K562 (cell line): ENCODE measurements around the gene NTSR2. TPM values are rescaled to one million over a fixed set of nuclear protein-coding genes. Genes with fewer than 3 reads are reported as not detected.
A peak's percentile ranks its signal among the peaks of the same experiment; 100 is the strongest.

Experiments
- E2F6 ChIP-seq, 2 experiments: IDR thresholded peaks; 2 replicates each; pipeline ENCODE4 v1.6.1; 2011; ENCODE audit warnings: borderline replicate concordance in 1 of 2, control low read depth in 1 of 2, low read depth in 1 of 2, low read length in 1 of 2, mild to moderate bottlenecking in 1 of 2, mixed read lengths in 1 of 2, moderate library complexity in 1 of 2; ENCODE audit not compliant: insufficient read depth in 1 of 2, insufficient read length in 1 of 2, poor library complexity in 1 of 2, severe bottlenecking in 1 of 2; ENCODE audit errors: extremely low read depth in 1 of 2
- FOXK2 ChIP-seq, 2 experiments: fragments of 450-650 bp; IDR thresholded peaks in 1 of 2; conservative IDR thresholded peaks in 1 of 2; 2 replicates each; pipeline ENCODE4 v1.6.1; 2016; ENCODE audit warnings: low read depth in 2 of 2, mild to moderate bottlenecking in 1 of 2
- FOXM1 ChIP-seq, 2 experiments: fragments of 450-650 bp in 1 of 2; sonication (generic) in 1 of 2; formaldehyde crosslinking in 1 of 2; IDR thresholded peaks; 2 replicates each; pipeline versions ENCODE4 v1.6.1 to v1.9.0; 2017 to 2022; ENCODE audit warnings: low read depth in 2 of 2, mild to moderate bottlenecking in 2 of 2, missing genetic modification reagents in 1 of 2, moderate library complexity in 1 of 2
- HBP1 ChIP-seq: fragments of 450-650 bp; formaldehyde crosslinking; IDR thresholded peaks from 2 replicates; pipeline ENCODE4 v1.4.0; 2022; ENCODE audit warnings: missing genetic modification characterization
- HOMEZ ChIP-seq: fragments of 250-450 bp; sonication (Bioruptor Pico); IDR thresholded peaks from 2 replicates; pipeline ENCODE4 v1.4.0; 2020; ENCODE audit warnings: mild to moderate bottlenecking, moderate library complexity
- IRF9 ChIP-seq: fragments of 450-650 bp; IDR thresholded peaks from 2 replicates; pipeline ENCODE4 v1.6.1; 2016; ENCODE audit warnings: missing biosample characterization, missing genetic modification characterization
- NEUROD1 ChIP-seq: fragments of 150-350 bp; IDR thresholded peaks from 2 replicates; pipeline ENCODE4 v1.6.1; 2014; ENCODE audit warnings: borderline replicate concordance, low read length, low read depth; ENCODE audit not compliant: partially characterized antibody
- POLR2G ChIP-seq: fragments of 200-400 bp; formaldehyde crosslinking; IDR thresholded peaks from 2 replicates; pipeline ENCODE4 v1.6.1; 2017; ENCODE audit warnings: low read depth, mild to moderate bottlenecking, antibody characterized with exemption, low read length, moderate library complexity
- POLR2H ChIP-seq: IDR thresholded peaks from 2 replicates; pipeline ENCODE4 v1.6.1; 2016; ENCODE audit warnings: missing genetic modification characterization, low read depth, mild to moderate bottlenecking, control low read depth, missing compliant biosample characterization, moderate library complexity
- PRMT5 ChIP-seq: sonication (generic); formaldehyde crosslinking; IDR thresholded peaks from 2 replicates; pipeline ENCODE4 v1.5.0; 2020; ENCODE audit warnings: missing genetic modification reagents
- RFX1 ChIP-seq: fragments of 450-650 bp; IDR thresholded peaks from 2 replicates; pipeline ENCODE4 v1.6.1; 2016; ENCODE audit warnings: mild to moderate bottlenecking, moderate library complexity
- SOX6 ChIP-seq: fragments of 450-650 bp; IDR thresholded peaks from 2 replicates; pipeline ENCODE4 v1.6.1; 2014; ENCODE audit warnings: mild to moderate bottlenecking
- UBTF ChIP-seq, 2 experiments: IDR thresholded peaks; 2 replicates each; pipeline ENCODE4 v1.6.1; 2012; ENCODE audit warnings: improper control_type of control experiment in 2 of 2, low read depth in 2 of 2, low read length in 2 of 2, borderline replicate concordance in 1 of 2
- ZFP30 ChIP-seq: fragments of 250-450 bp; sonication (Bioruptor Pico); IDR thresholded peaks from 2 replicates; pipeline ENCODE4 v1.8.0; 2022; ENCODE audit warnings: moderate library complexity, mild to moderate bottlenecking, inconsistent platforms, borderline replicate concordance
- ZNF263 ChIP-seq: sonication (generic); formaldehyde crosslinking; IDR thresholded peaks from 2 replicates; pipeline ENCODE4 v1.8.0; 2022; ENCODE audit warnings: mild to moderate bottlenecking, missing genetic modification reagents, borderline replicate concordance
- ZNF449 ChIP-seq: fragments of 250-450 bp; sonication (Bioruptor Pico); IDR thresholded peaks from 2 replicates; pipeline ENCODE4 v1.8.0; 2022; ENCODE audit warnings: moderate library complexity, mild to moderate bottlenecking, inconsistent platforms
- polyA plus RNA-seq, 8 experiments: library from polyadenylated mRNA; depleted of rRNA in 4 of 8; stranded (reverse) in 5 of 8; unstranded in 3 of 8; fragments of >200 nt; fragmentation: Nextera tagmentation in 2 of 8; fragmentation: Illumina TruSeq in 1 of 8; extraction: Ambion mirVana in 2 of 8; extraction: Trizol in 1 of 8; gene quantifications; 2 replicates each; pipeline versions ENCODE4 v1.2.1 to v1.2.3, GENCODE V29; 2011 to 2014; ENCODE audit warnings: inconsistent platforms in 1 of 8, missing spikeins in 1 of 8
- total RNA-seq, 7 experiments: library from RNA; depleted of rRNA in 6 of 7; stranded (reverse); fragments of >200 nt in 6 of 7; fragmentation: Illumina TruSeq in 2 of 7; extraction: Trizol in 2 of 7; gene quantifications; 2 replicates each; pipeline versions ENCODE4 v1.2.1 to v1.2.3, GENCODE V29; 2011 to 2021; ENCODE audit warnings: low replicate concordance in 1 of 7

Gene NTSR2
- total and polyA plus RNA-seq, 9 of the 15 experiments (the other 6 are each of a cell fraction or from before 2014, with no cell fraction given): not detected

- TF ChIP-seq IRF9 (tag) (no peak), ZNF263 (CRISPR knock-in tag) (no peak), POLR2G (peak; percentile 42), E2F6 (IDR thresholded peaks at IDR 0.05; ENCODE audit: borderline replicate concordance in 1 of 2, extremely low read depth in 1 of 2, insufficient read depth in 1 of 2, insufficient read length in 1 of 2, low read depth in 1 of 2, low read length in 1 of 2, poor library complexity in 1 of 2, severe bottlenecking in 1 of 2) (peak; percentile 43 to 66), NEUROD1 (no peak), ZNF449 (CRISPR knock-in tag) (no peak), HBP1 (CRISPR knock-in tag) (no peak), POLR2H (no peak), SOX6 (no peak), RFX1 (no peak), FOXK2 (conservative IDR thresholded peaks at IDR 0.05 in 1 of 2, IDR thresholded peaks at IDR 0.05 in 1 of 2; ENCODE audit: low read depth in 2 of 2) (no peak), FOXM1 (IDR thresholded peaks at IDR 0.05; ENCODE audit: low read depth) (no peak), FOXM1 (CRISPR knock-in tag; IDR thresholded peaks at IDR 0.05; ENCODE audit: low read depth) (no peak), ZFP30 (CRISPR knock-in tag) (no peak), HOMEZ (CRISPR knock-in tag) (no peak), PRMT5 (no peak), UBTF (IDR thresholded peaks at IDR 0.05; ENCODE audit: borderline replicate concordance in 1 of 2, low read depth in 2 of 2, low read length in 2 of 2) (peak; percentile 99 to 100)
These were observed 13.3 kb downstream of the NTSR2 start (continued) for GRCh38 chr2:11656671-11657101.
